K562 (cell line): ENCODE results near the gene BSCL2. TPM values are rescaled to one million over a fixed set of nuclear protein-coding genes. Genes with fewer than 3 reads are reported as not detected.

ENCODE experiments used
- ASH1L ChIP-seq: fragments of 450-650 bp; IDR thresholded peaks from 2 replicates; pipeline ENCODE4 v1.6.1; 2018; ENCODE audit warnings: borderline replicate concordance, mild to moderate bottlenecking, low read depth; ENCODE audit not compliant: partially characterized antibody
- ATF2 ChIP-seq: sonication (generic); formaldehyde crosslinking; IDR thresholded peaks from 2 replicates; pipeline ENCODE4 v1.8.1; 2022; ENCODE audit warnings: missing genetic modification reagents
- C11orf30 ChIP-seq: fragments of 450-650 bp; IDR thresholded peaks from 2 replicates; pipeline ENCODE4 v1.6.1; 2016; ENCODE audit warnings: low read depth, mild to moderate bottlenecking
- CC2D1A ChIP-seq: fragments of 450-650 bp; IDR thresholded peaks from 2 replicates; pipeline ENCODE4 v1.6.1; 2017; ENCODE audit warnings: mild to moderate bottlenecking
- E2F6 ChIP-seq, 2 experiments: IDR thresholded peaks; 2 replicates each; pipeline ENCODE4 v1.6.1; 2011; ENCODE audit warnings: borderline replicate concordance in 1 of 2, control low read depth in 1 of 2, low read depth in 1 of 2, low read length in 1 of 2, mild to moderate bottlenecking in 1 of 2, mixed read lengths in 1 of 2, moderate library complexity in 1 of 2; ENCODE audit not compliant: insufficient read depth in 1 of 2, insufficient read length in 1 of 2, poor library complexity in 1 of 2, severe bottlenecking in 1 of 2; ENCODE audit errors: extremely low read depth in 1 of 2
- ERF ChIP-seq: fragments of 450-650 bp; formaldehyde crosslinking; IDR thresholded peaks from 2 replicates; pipeline ENCODE4 v1.4.0; 2020; ENCODE audit warnings: mild to moderate bottlenecking, mixed read lengths
- FOXA3 ChIP-seq, 2 experiments: fragments of 450-650 bp in 1 of 2; sonication (generic) in 1 of 2; formaldehyde crosslinking; IDR thresholded peaks in 1 of 2; conservative IDR thresholded peaks in 1 of 2; 2 replicates each; pipeline versions ENCODE4 v1.4.0 to v1.8.0; 2020 to 2022; ENCODE audit warnings: mild to moderate bottlenecking in 2 of 2, missing genetic modification reagents in 1 of 2
- HNRNPLL ChIP-seq: fragments of 200-400 bp; formaldehyde crosslinking; IDR thresholded peaks from 2 replicates; pipeline ENCODE4 v1.6.1; 2017; ENCODE audit warnings: low read length, low read depth, mild to moderate bottlenecking; ENCODE audit not compliant: poor library complexity, severe bottlenecking
- JUNB ChIP-seq: fragments of 450-650 bp; formaldehyde crosslinking; conservative IDR thresholded peaks from 2 replicates; pipeline ENCODE4 v1.4.0; 2020; ENCODE audit warnings: mild to moderate bottlenecking
- KDM1A ChIP-seq, 2 experiments: fragments of 450-650 bp; IDR thresholded peaks; 2 replicates each; pipeline ENCODE4 v1.6.1; 2016; ENCODE audit warnings: mild to moderate bottlenecking in 2 of 2
- NKRF ChIP-seq: fragments of 450-650 bp; IDR thresholded peaks from 2 replicates; pipeline ENCODE4 v1.6.1; 2016; ENCODE audit warnings: borderline replicate concordance
- PHF8 ChIP-seq: fragments of 200-600 bp; sonication (generic); IDR thresholded peaks from 2 replicates; pipeline ENCODE4 v1.6.1; 2012; ENCODE audit warnings: mixed run types, mild to moderate bottlenecking, inconsistent platforms, low read length, moderate library complexity, borderline replicate concordance
- PPARD ChIP-seq: fragments of 250-450 bp; sonication (Bioruptor Pico); IDR thresholded peaks from 2 replicates; pipeline ENCODE4 v1.8.0; 2022; ENCODE audit warnings: inconsistent platforms, mild to moderate bottlenecking, moderate library complexity
- RB1 ChIP-seq: fragments of 450-650 bp; IDR thresholded peaks from 2 replicates; pipeline ENCODE4 v1.6.1; 2017; ENCODE audit warnings: low read depth, mild to moderate bottlenecking
- SMARCA4 ChIP-seq: fragments of 450-650 bp; IDR thresholded peaks from 2 replicates; pipeline ENCODE4 v1.6.1; 2016
- TAF7 ChIP-seq: fragments of 450-650 bp; IDR thresholded peaks from 2 replicates; pipeline ENCODE4 v1.6.1; 2016; ENCODE audit warnings: missing genetic modification characterization, missing compliant biosample characterization
- ZKSCAN8 ChIP-seq: fragments of 200-800 bp; sonication (Bioruptor generic); IDR thresholded peaks from 2 replicates; pipeline ENCODE4 v1.6.1; 2016; ENCODE audit warnings: missing genetic modification characterization, missing compliant biosample characterization
- ZNF384 ChIP-seq: IDR thresholded peaks from 2 replicates; pipeline ENCODE4 v1.6.1; 2012; ENCODE audit warnings: low read depth, low read length, improper control_type of control experiment
- ZNF586 ChIP-seq: fragments of 450-650 bp; formaldehyde crosslinking; conservative IDR thresholded peaks from 2 replicates; pipeline ENCODE4 v1.4.0; 2020; ENCODE audit warnings: mild to moderate bottlenecking, moderate library complexity
- ZNF699 ChIP-seq: fragments of 250-450 bp; sonication (Bioruptor Pico); IDR thresholded peaks from 2 replicates; pipeline ENCODE4 v1.8.0; 2021; ENCODE audit warnings: mild to moderate bottlenecking, moderate library complexity; ENCODE audit not compliant: insufficient replicate concordance
- ZNF75A ChIP-seq: fragments of 450-650 bp; formaldehyde crosslinking; IDR thresholded peaks from 2 replicates; pipeline ENCODE4 v1.4.0; 2020; ENCODE audit warnings: mild to moderate bottlenecking
- polyA plus RNA-seq, 8 experiments: library from polyadenylated mRNA; depleted of rRNA in 4 of 8; stranded (reverse) in 5 of 8; unstranded in 3 of 8; fragments of >200 nt; fragmentation: Nextera tagmentation in 2 of 8; fragmentation: Illumina TruSeq in 1 of 8; extraction: Ambion mirVana in 2 of 8; extraction: Trizol in 1 of 8; gene quantifications; 2 replicates each; pipeline versions ENCODE4 v1.2.1 to v1.2.3, GENCODE V29; 2011 to 2014; ENCODE audit warnings: inconsistent platforms in 1 of 8, missing spikeins in 1 of 8
- total RNA-seq, 7 experiments: library from RNA; depleted of rRNA in 6 of 7; stranded (reverse); fragments of >200 nt in 6 of 7; fragmentation: Illumina TruSeq in 2 of 7; extraction: Trizol in 2 of 7; gene quantifications; 2 replicates each; pipeline versions ENCODE4 v1.2.1 to v1.2.3, GENCODE V29; 2011 to 2021; ENCODE audit warnings: low replicate concordance in 1 of 7
- TF ChIP-seq, protein P1 (sequence below): fragments of 250-450 bp; sonication (Bioruptor Pico); IDR thresholded peaks from 2 replicates; pipeline ENCODE4 v1.5.1; 2021; ENCODE audit warnings: mild to moderate bottlenecking

Gene BSCL2
- total and polyA plus RNA-seq, 9 of the 15 experiments (the other 6 are each of a cell fraction or from before 2014, with no cell fraction given) = 18.9 to 51.7 (median 35.2) TPM

GRCh38 chr11:62645946-62646824, 61.0 kb downstream of the BSCL2 start, which contains the start of gene GANAB (continued):
- TF ChIP-seq C11orf30 = peak; percentile 78
- peak; percentile 75; the same call in 1 of the 2 replicates for TF ChIP-seq RB1
- no peak for TF ChIP-seq KDM1A (IDR thresholded peaks at IDR 0.05)
- TF ChIP-seq SMARCA4 = no peak
- TF ChIP-seq E2F6 (IDR thresholded peaks at IDR 0.05; ENCODE audit: borderline replicate concordance in 1 of 2, extremely low read depth in 1 of 2, insufficient read depth in 1 of 2, insufficient read length in 1 of 2, low read depth in 1 of 2, low read length in 1 of 2, poor library complexity in 1 of 2, severe bottlenecking in 1 of 2) = peak; percentile 11 to 80
- no peak for TF ChIP-seq ZKSCAN8 (CRISPR knock-in tag)
- no peak for TF ChIP-seq ATF2 (CRISPR knock-in tag)
- peak; percentile 62 for TF ChIP-seq HNRNPLL
- TF ChIP-seq NKRF = peak; percentile 58; the same call in 1 of the 2 replicates
- TF ChIP-seq ZNF586 (CRISPR knock-in tag) = no peak
- TF ChIP-seq FOXA3 (CRISPR knock-in tag; conservative IDR thresholded peaks at IDR 0.05 in 1 of 2, IDR thresholded peaks at IDR 0.05 in 1 of 2) = no peak; a peak in 1 of 4 replicates
- TF ChIP-seq CC2D1A = peak; percentile 22; the same call in 1 of the 2 replicates
- no peak for TF ChIP-seq ZNF699 (CRISPR knock-in tag)
- no peak for TF ChIP-seq JUNB (CRISPR knock-in tag)
- TF ChIP-seq, protein P1, sequence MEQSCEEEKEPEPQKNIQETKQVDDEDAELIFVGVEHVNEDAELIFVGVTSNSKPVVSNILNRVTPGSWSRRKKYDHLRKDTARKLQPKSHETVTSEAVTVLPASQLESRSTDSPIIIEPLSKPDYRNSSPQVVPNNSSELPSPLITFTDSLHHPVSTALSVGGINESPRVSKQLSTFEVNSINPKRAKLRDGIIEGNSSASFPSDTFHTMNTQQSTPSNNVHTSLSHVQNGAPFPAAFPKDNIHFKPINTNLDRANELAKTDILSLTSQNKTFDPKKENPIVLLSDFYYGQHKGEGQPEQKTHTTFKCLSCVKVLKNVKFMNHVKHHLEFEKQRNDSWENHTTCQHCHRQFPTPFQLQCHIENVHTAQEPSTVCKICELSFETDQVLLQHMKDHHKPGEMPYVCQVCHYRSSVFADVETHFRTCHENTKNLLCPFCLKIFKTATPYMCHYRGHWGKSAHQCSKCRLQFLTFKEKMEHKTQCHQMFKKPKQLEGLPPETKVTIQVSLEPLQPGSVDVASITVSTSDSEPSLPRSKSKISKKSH (CRISPR knock-in tag) = no peak
- no peak for TF ChIP-seq ZNF75A (CRISPR knock-in tag)
- no peak for TF ChIP-seq ASH1L
- peak; percentile 84 for TF ChIP-seq PHF8
- peak; percentile 73; the same call in 1 of the 2 replicates for TF ChIP-seq ERF
- TF ChIP-seq PPARD (CRISPR knock-in tag) = no peak
- no peak for TF ChIP-seq ZNF384
- peak; percentile 89 for TF ChIP-seq TAF7
